Left lung (tissue), 10 donors: ENCODE data around the gene NEURL3. TPM values are rescaled to one million over a fixed set of nuclear protein-coding genes. Genes with fewer than 3 reads are reported as not detected.

Experiments used
- ATAC-seq: fragments of 200-7000 bp; cut with Tn5 transposase; one replicate; pipeline ENCODE4 v1.9.1; 2020; ENCODE audit warnings: moderate library complexity
- DNase-seq, 4 donors: peaks; one replicate each; pipeline ENCODE4 v3.0.0-alpha.2; 2013 to 2020
- H3K27ac ChIP-seq, 2 donors: fragments of 200-600 bp; sonication (generic) in 1 of 2; one replicate each; pipeline versions ENCODE4 v1.5.0 to v1.8.0; 2020 to 2021
- H3K27me3 ChIP-seq, 2 donors: fragments of 200-600 bp; sonication (generic) in 1 of 2; one replicate each; pipeline versions ENCODE4 v1.5.0 to v1.8.0; 2020 to 2021
- H3K36me3 ChIP-seq, 2 donors: fragments of 200-600 bp; sonication (generic) in 1 of 2; one replicate each; pipeline versions ENCODE4 v1.5.0 to v1.8.0; 2020 to 2021
- H3K4me1 ChIP-seq, 2 donors: fragments of 200-600 bp; one replicate each; pipeline ENCODE4 v1.8.0; 2021
- H3K4me3 ChIP-seq, 2 donors: fragments of 200-600 bp; sonication (generic) in 1 of 2; one replicate each; pipeline versions ENCODE4 v1.5.0 to v1.8.0; 2020 to 2021; ENCODE audit warnings: mild to moderate bottlenecking in 1 of 2
- H3K9me3 ChIP-seq, 2 donors: fragments of 200-600 bp; sonication (generic) in 1 of 2; one replicate each; pipeline versions ENCODE4 v1.5.0 to v1.8.0; 2020 to 2021
- intact Hi-C, 2 donors: fragments of 100-400 bp; cut with DNase I; formaldehyde crosslinking; loops; one replicate each; pipeline versions ENCODE4 v1.11.2 to v1.14.2; 2022
- polyA plus RNA-seq, 6 donors: library from polyadenylated mRNA; unstranded; fragments of 120-200 nt; gene quantifications; one replicate each; pipeline ENCODE4 v1.2.1, GENCODE V29; 2013; ENCODE audit not compliant: insufficient read length in 6 of 6
- total RNA-seq, 2 donors: library from RNA; stranded (reverse); fragmentation: NEBNext Ultra II Directional; extraction: Animal tissue kit (Norgen Biotek cat#: 25700); gene quantifications; one replicate each; pipeline ENCODE4 v1.2.1, GENCODE V29; 2021
- TF ChIP-seq, protein P1 (sequence below), 2 donors: fragments of 200-600 bp; sonication (generic) in 1 of 2; IDR thresholded peaks; one replicate each; pipeline versions ENCODE4 v1.5.0 to v1.8.0; 2021; ENCODE audit warnings: antibody characterized with exemption in 2 of 2
- donor health status: DM: no; HTN: yes; CAD: no.
- donor health status: DM: no; HTN: no; CAD: no.

NEURL3 gene
- total and polyA plus RNA-seq, 8 donors = 0.18 to 0.62 (median 0.32) TPM

DNA sequence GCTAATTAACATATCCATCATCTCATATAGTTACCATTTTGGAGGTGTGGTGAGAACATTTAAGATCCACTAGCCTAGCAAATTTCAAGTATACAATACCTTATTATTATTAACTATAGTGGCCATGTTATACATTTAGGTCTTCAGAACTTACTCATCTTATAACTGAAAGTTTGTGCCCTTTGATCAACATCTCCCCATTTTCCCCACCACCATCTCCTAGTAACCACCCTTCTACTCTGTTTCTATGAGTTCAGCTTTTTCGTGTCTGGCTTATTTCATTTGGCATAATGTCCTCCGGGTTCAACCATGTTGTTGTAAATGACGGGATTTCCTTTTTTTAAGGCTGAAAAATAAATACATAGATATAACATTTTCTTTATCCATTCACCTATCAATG lies 15.9 kb downstream of the NEURL3 start:
- TF ChIP-seq, protein P1, sequence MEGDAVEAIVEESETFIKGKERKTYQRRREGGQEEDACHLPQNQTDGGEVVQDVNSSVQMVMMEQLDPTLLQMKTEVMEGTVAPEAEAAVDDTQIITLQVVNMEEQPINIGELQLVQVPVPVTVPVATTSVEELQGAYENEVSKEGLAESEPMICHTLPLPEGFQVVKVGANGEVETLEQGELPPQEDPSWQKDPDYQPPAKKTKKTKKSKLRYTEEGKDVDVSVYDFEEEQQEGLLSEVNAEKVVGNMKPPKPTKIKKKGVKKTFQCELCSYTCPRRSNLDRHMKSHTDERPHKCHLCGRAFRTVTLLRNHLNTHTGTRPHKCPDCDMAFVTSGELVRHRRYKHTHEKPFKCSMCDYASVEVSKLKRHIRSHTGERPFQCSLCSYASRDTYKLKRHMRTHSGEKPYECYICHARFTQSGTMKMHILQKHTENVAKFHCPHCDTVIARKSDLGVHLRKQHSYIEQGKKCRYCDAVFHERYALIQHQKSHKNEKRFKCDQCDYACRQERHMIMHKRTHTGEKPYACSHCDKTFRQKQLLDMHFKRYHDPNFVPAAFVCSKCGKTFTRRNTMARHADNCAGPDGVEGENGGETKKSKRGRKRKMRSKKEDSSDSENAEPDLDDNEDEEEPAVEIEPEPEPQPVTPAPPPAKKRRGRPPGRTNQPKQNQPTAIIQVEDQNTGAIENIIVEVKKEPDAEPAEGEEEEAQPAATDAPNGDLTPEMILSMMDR (IDR thresholded peaks at IDR 0.05) = no peak
- ATAC-seq (no peak), DNase-seq (no peak)
- H3K4me3 ChIP-seq = no peak overlapping the region
- no peaks in the 10 kb centered on the region for H3K27me3 ChIP-seq
- H3K9me3 ChIP-seq = peaks cover 0 to 1% of the 10 kb centered on the region in 2 donors
- intact Hi-C loops = no loop called here
- H3K27ac ChIP-seq = peak overlapping the region in 1 of 2 donors; percentile 16
- peaks cover 0 to 24% of the 10 kb centered on the region in 2 donors for H3K4me1 ChIP-seq
- H3K36me3 ChIP-seq = no peaks in the 10 kb centered on the region

DNA sequence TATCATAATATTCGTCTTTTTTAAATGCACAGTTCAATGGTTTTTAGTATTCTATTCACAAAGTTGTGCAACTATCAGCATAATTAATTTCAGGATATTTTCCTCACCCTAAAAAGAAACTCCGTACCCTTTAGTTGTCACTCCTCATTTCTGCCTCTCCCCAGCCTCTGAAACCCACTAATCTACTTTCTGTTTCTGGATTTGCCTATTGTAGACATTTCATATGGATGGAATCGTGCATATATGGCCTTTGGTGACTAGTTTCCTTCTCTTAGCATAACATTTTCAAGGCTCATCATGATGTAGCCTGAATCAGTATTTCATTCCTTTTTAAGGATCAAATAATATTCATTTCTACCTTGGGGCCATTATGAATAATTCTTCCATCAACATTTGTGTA lies 18.5 kb downstream of the NEURL3 start:
- ATAC-seq = no peak
- no peak for DNase-seq
- Histone ChIP-seq H3K4me3 (peak overlapping the region in 1 of 2 donors; percentile 47), H3K27me3 (no peaks in the 10 kb centered on the region), H3K27ac (peak overlapping the region; percentile 86 to 93), H3K36me3 (no peaks in the 10 kb centered on the region), H3K4me1 (peaks cover 0 to 24% of the 10 kb centered on the region in 2 donors), H3K9me3 (no peaks in the 10 kb centered on the region)
- TF ChIP-seq, protein P1 (IDR thresholded peaks at IDR 0.05) = no peak
- intact Hi-C loops = no loop called here

DNA sequence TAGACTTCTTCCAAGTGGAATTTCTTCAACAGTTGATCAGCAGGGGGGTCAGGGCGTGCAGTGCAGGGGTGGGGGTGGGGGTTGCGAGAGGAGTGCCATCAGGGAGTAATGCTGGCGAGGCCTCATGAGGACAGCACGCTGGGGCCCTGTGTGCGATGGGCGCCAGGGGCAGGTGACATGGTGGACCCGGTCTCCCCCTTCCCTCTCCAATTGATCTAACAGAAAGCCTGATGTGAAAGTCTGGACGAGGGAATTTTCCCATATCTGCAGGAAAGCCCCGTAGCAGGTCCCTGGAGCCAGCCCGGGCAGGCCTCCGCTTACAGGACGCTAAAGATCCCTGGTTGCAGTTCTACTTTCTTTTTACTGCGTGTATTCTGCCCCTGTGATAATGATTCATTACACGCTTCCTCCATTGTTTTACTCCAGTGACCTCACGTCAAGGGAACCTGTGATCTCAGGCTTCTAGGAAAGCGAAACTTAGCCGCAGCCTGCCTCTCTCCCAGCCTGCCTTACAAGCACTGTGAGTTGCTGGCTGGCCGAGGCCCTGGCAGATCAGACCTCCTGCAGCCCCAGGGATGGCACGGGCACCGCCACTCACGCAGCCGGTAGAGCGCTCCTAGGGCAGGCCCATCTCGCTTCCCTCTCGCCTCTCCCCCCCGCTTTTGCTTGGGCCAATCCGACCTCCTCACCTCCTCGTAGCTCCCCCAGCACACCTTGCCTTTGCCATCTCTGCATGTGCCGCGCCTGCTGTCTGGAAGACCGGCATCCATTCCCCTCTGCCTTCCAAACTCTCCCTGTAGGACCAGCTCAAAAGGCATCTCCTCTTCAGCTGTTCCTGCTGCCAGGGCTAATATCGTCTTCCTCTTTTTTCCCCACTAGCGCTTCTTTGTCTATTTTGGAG lies 19.2 kb downstream of the NEURL3 start:
- H3K36me3 ChIP-seq = no peaks in the 10 kb centered on the region
- TF ChIP-seq, protein P1 (IDR thresholded peaks at IDR 0.05) = no peak
- peak; percentile 96 for ATAC-seq
- intact Hi-C loops = no loop called here
- H3K4me1 ChIP-seq = peaks cover 0 to 24% of the 10 kb centered on the region in 2 donors
- no peaks in the 10 kb centered on the region for H3K9me3 ChIP-seq
- no peaks in the 10 kb centered on the region for H3K27me3 ChIP-seq
- peak overlapping the region; percentile 86 to 93 for H3K27ac ChIP-seq
- peak overlapping the region; percentile 31 to 47 for H3K4me3 ChIP-seq
- DNase-seq = peak in 3 of 4 donors; percentile 60 to 88 (median 77)

DNA sequence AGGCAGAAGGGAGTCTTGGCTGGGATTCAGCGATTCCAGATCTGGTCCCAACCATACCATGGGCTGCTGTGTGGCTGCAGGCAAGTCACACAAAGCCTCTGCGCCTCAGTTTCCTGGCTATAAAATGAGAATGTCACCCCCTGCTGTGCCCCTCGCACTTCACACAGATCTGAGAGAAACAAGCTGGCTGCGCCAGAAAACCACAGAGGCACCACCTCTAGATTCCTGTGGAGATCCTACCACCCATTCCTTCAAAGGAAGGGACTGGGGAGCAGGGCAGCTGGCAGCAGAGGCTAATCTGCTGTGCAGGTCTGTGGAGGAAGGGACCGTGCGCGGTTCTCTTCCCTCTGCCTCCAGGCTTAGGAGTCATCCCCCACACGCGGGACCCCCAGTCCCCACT lies 19.8 kb downstream of the NEURL3 start:
- H3K27me3 ChIP-seq = no peaks in the 10 kb centered on the region
- TF ChIP-seq, protein P1 (IDR thresholded peaks at IDR 0.05) = no peak
- DNase-seq (no peak), ATAC-seq (no peak)
- H3K36me3 ChIP-seq = no peaks in the 10 kb centered on the region
- no peaks in the 10 kb centered on the region for H3K9me3 ChIP-seq
- H3K4me3 ChIP-seq = peak overlapping the region in 1 of 2 donors; percentile 47
- peak overlapping the region; percentile 86 to 93 for H3K27ac ChIP-seq
- H3K4me1 ChIP-seq = peaks cover 0 to 24% of the 10 kb centered on the region in 2 donors
- intact Hi-C loops = no loop called here

DNA sequence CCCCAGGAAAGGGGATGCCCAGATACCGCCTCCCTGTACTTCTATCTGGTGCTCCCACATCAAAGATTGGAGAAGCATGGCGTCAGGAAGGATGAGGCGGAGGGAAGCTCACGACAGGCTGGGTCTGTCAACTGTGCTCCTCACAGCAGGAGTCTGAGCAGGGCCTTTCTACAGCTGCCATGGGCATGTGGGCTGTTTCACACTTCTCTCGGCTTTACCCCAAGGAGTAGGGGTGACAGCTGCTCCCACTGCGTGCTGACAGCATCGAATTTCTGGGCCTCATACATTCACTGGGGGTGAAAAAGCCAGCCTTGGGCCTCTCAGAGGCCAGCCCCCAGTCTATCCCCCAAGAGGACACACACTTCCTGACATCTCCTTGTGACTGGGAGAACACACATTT lies 21.1 kb downstream of the NEURL3 start:
- intact Hi-C loops = no loop called here
- no peak for ATAC-seq
- no peaks in the 10 kb centered on the region for H3K27me3 ChIP-seq
- peak overlapping the region in 1 of 2 donors; percentile 28 for H3K27ac ChIP-seq
- no peaks in the 10 kb centered on the region for H3K36me3 ChIP-seq
- TF ChIP-seq, protein P1 (IDR thresholded peaks at IDR 0.05) = no peak
- peaks cover 0 to 24% of the 10 kb centered on the region in 2 donors for H3K4me1 ChIP-seq
- H3K4me3 ChIP-seq = no peak overlapping the region
- no peak for DNase-seq
- H3K9me3 ChIP-seq = no peaks in the 10 kb centered on the region
